ENCODE results near the gene UBR1. TPM values are rescaled to one million over a fixed set of nuclear protein-coding genes. Genes with fewer than 3 reads are reported as not detected.

UBR1 gene
- total and polyA plus RNA-seq, 8 donors: 24.3 to 31.5 (median 28.5) TPM

GRCh38 chr15:43111354-43111753 lies 5.5 kb upstream of the UBR1 start:
- Histone ChIP-seq H3K27ac (no peak overlapping the region), H3K4me3 (no peak overlapping the region), H3K36me3 (no peaks in the 10 kb centered on the region), H3K4me1 (peaks cover 0 to 17% of the 10 kb centered on the region in 2 donors), H3K27me3 (no peaks in the 10 kb centered on the region), H3K9me3 (no peaks in the 10 kb centered on the region)
- intact Hi-C loops (cut with DNase I): no loop called here
- no peak for TF ChIP-seq CTCF (IDR thresholded peaks at IDR 0.05)
- ATAC-seq (no peak), DNase-seq (no peak)

GRCh38 chr15:43107751-43108150 lies 1.9 kb upstream of the UBR1 start:
- Histone ChIP-seq H3K36me3 (peaks cover 2% of the 10 kb centered on the region in 2 donors), H3K9me3 (no peaks in the 10 kb centered on the region), H3K27ac (no peak overlapping the region), H3K4me1 (peaks cover 14 to 44% of the 10 kb centered on the region in 2 donors), H3K27me3 (no peaks in the 10 kb centered on the region), H3K4me3 (no peak overlapping the region)
- DNase-seq: no peak
- no peak for ATAC-seq
- no peak for TF ChIP-seq CTCF (IDR thresholded peaks at IDR 0.05)
- intact Hi-C loops (cut with DNase I): no loop called here

GRCh38 chr15:43106486-43106829 lies 620 bp upstream of the UBR1 start:
- no peaks in the 10 kb centered on the region for H3K27me3 ChIP-seq
- peaks cover 2 to 8% of the 10 kb centered on the region in 2 donors for H3K36me3 ChIP-seq
- ATAC-seq (no peak), DNase-seq (no peak)
- H3K4me1 ChIP-seq: peaks cover 14 to 50% of the 10 kb centered on the region in 2 donors
- intact Hi-C loops (cut with DNase I): no loop called here
- TF ChIP-seq CTCF (IDR thresholded peaks at IDR 0.05): no peak
- peak overlapping the region; percentile 61 to 78 for H3K4me3 ChIP-seq
- H3K27ac ChIP-seq: peak overlapping the region; percentile 90 to 94
- H3K9me3 ChIP-seq: no peaks in the 10 kb centered on the region

GRCh38 chr15:43105077-43105736 lies 631 bp downstream of the UBR1 start:
- Histone ChIP-seq H3K27me3 (no peaks in the 10 kb centered on the region), H3K36me3 (peaks cover 2 to 20% of the 10 kb centered on the region in 2 donors), H3K9me3 (no peaks in the 10 kb centered on the region), H3K4me3 (peak overlapping the region; percentile 61 to 78), H3K4me1 (peaks cover 14 to 50% of the 10 kb centered on the region in 2 donors), H3K27ac (peak overlapping the region; percentile 90 to 94)
- DNase-seq (no peak), ATAC-seq (peak; percentile 59)
- intact Hi-C loops (cut with DNase I): no loop called here
- TF ChIP-seq CTCF (IDR thresholded peaks at IDR 0.05): no peak

DNA sequence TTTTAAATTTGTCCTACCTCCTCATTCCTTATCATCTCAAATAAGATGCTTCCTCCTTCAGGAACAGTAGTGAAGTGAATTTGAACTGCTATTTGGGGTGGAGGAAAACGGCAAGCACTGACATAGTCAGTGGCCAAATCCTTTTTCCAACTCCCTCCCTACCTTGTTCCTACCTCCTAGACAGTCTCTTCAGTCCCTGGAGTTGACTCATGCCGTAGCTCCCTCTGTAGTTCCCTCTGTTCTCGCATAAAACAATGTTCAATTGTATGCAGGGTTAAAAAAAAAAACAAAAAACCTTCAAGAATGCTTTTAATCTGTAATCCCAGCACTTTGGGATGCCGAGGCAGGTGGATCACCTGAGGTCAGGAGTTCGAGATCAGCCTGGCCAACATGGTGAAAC lies 1.4 kb downstream of the UBR1 start:
- ATAC-seq: peak; percentile 27
- H3K4me3 ChIP-seq: peak overlapping the region; percentile 61 to 78
- H3K4me1 ChIP-seq: peaks cover 14 to 56% of the 10 kb centered on the region in 2 donors
- H3K9me3 ChIP-seq: no peaks in the 10 kb centered on the region
- no peak for DNase-seq
- peaks cover 2 to 25% of the 10 kb centered on the region in 2 donors for H3K36me3 ChIP-seq
- TF ChIP-seq CTCF (IDR thresholded peaks at IDR 0.05): no peak
- peak overlapping the region in 1 of 2 donors; percentile 94 for H3K27ac ChIP-seq
- intact Hi-C loops (cut with DNase I): no loop called here
- H3K27me3 ChIP-seq: no peaks in the 10 kb centered on the region
